GM12878 (cell line): Measurements from ENCODE around the gene UNC13A. TPM values are rescaled to one million over a fixed set of nuclear protein-coding genes. Genes with fewer than 3 reads are reported as not detected.

Experiments
- ATAC-seq: fragments of 200-7000 bp; cut with Tn5 transposase; 3 replicates; pipeline ENCODE4 v1.9.1; 2020; ENCODE audit warnings: mild to moderate bottlenecking, moderate library complexity
- BruUV-seq: library from RNA; stranded (reverse); fragments of 400-500 nt; replicated peaks from 2 replicates; lab custom pipeline; 2021; lab: Mats Ljungman, UMichigan
- CTCF ChIA-PET: fragments of 300-600 bp; sonication (Branson Sonifier 250); formaldehyde crosslinking; extraction: SDS; loops from one replicate; lab custom pipeline; 2021; ENCODE audit warnings: inconsistent platforms; lab: Yijun Ruan, JAX
- POLR2A ChIA-PET: fragments of 350-600 bp; formaldehyde crosslinking; extraction: SDS; loops from one replicate; lab custom pipeline; 2021; ENCODE audit warnings: inconsistent platforms; lab: Charles Lee
- RAD21 ChIA-PET: fragments of 300-600 bp; sonication (Branson Sonifier 250); formaldehyde crosslinking; loops from one replicate; lab custom pipeline; 2023; ENCODE audit warnings: antibody characterized with exemption; ENCODE audit not compliant: unreplicated experiment; lab: Charles Lee
- SMC1A ChIA-PET: fragments of 300-600 bp; sonication (Branson Sonifier 250); formaldehyde crosslinking; loops from one replicate; lab custom pipeline; 2023; ENCODE audit not compliant: unreplicated experiment, uncharacterized antibody; lab: Charles Lee
- DNase-seq: peaks from one replicate; pipeline ENCODE4 v3.0.0-alpha.2; 2011; ENCODE audit warnings: low read depth, low spot score
- FAIRE-seq: peaks from 3 replicates; lab custom pipeline; 2011; peaks lifted over from hg19 to GRCh38; lab: Jason Lieb, UNC
- H2AFZ ChIP-seq: 2 replicates; pipeline ENCODE4 v1.6.0; 2011; ENCODE audit warnings: low read depth, low read length, control low read depth; ENCODE audit not compliant: control insufficient read depth
- H3K27ac ChIP-seq: 2 replicates; pipeline ENCODE4 v1.5.1; 2011; ENCODE audit warnings: control low read depth; ENCODE audit not compliant: control insufficient read depth, insufficient read depth
- H3K27me3 ChIP-seq, 2 experiments: replicated peaks in 1 of 2; 2 replicates each; pipeline versions ENCODE4 v1.6.0 to v1.6.1; 2011; ENCODE audit warnings: low read length in 1 of 2; ENCODE audit not compliant: control insufficient read depth in 2 of 2, insufficient read depth in 2 of 2
- H3K36me3 ChIP-seq, 2 experiments: 2 replicates each; pipeline ENCODE4 v1.5.1; 2011; ENCODE audit warnings: low read length in 1 of 2; ENCODE audit not compliant: control insufficient read depth in 2 of 2, insufficient read depth in 2 of 2
- H3K4me1 ChIP-seq: 2 replicates; pipeline ENCODE4 v1.6.1; 2011; ENCODE audit warnings: mild to moderate bottlenecking, low read length, moderate library complexity, mixed read lengths; ENCODE audit not compliant: control insufficient read depth, insufficient read depth
- H3K4me2 ChIP-seq: 2 replicates; pipeline ENCODE4 v1.6.0; 2011; ENCODE audit warnings: control low read depth; ENCODE audit not compliant: control insufficient read depth, insufficient read depth
- H3K4me3 ChIP-seq: fragments of 200-600 bp; sonication (generic); 2 replicates; pipeline ENCODE4 v1.5.1; 2016
- H3K79me2 ChIP-seq: 2 replicates; pipeline ENCODE4 v1.6.0; 2011; ENCODE audit warnings: low read length; ENCODE audit not compliant: control insufficient read depth, insufficient read depth
- H3K9ac ChIP-seq: 2 replicates; pipeline ENCODE4 v1.8.0; 2011; ENCODE audit warnings: low read length, control low read depth, mixed read lengths; ENCODE audit not compliant: control insufficient read depth, insufficient read depth
- H3K9me3 ChIP-seq: replicated peaks from 3 replicates; pipeline ENCODE4 v1.5.1; 2011; ENCODE audit warnings: mild to moderate bottlenecking, low read length; ENCODE audit not compliant: control insufficient read depth, insufficient read depth
- H4K20me1 ChIP-seq: 2 replicates; pipeline ENCODE4 v1.6.0; 2011; ENCODE audit not compliant: control insufficient read depth, insufficient read depth
- E2F8 ChIP-seq: fragments of 450-650 bp; IDR thresholded peaks from 2 replicates; pipeline ENCODE4 v1.6.1; 2018; ENCODE audit warnings: mild to moderate bottlenecking, low read depth, moderate library complexity; ENCODE audit not compliant: partially characterized antibody
- FOS ChIP-seq: IDR thresholded peaks from 3 replicates; pipeline ENCODE4 v1.6.1; 2011; ENCODE audit warnings: borderline replicate concordance; ENCODE audit not compliant: insufficient read length; ENCODE audit errors: extremely low read depth
- MYC ChIP-seq: IDR thresholded peaks from 2 replicates; pipeline ENCODE4 v1.6.1; 2011; ENCODE audit warnings: mild to moderate bottlenecking, low read length, moderate library complexity, inconsistent platforms; ENCODE audit not compliant: insufficient read depth, insufficient replicate concordance, insufficient read length, severe bottlenecking
- NR2C2 ChIP-seq: IDR thresholded peaks from 2 replicates; pipeline ENCODE4 v1.6.1; 2011; ENCODE audit warnings: borderline replicate concordance, low read depth; ENCODE audit not compliant: control insufficient read depth, insufficient read length
- whole genome bisulfite sequencing: methylation state at CpG from one replicate; pipeline ENCODE4 v1.1.6; 2016; ENCODE audit warnings: low lambda C conversion rate; ENCODE audit not compliant: insufficient replicate concordance, insufficient coverage; ENCODE audit errors: missing lambda C conversion rate; 5-methylcytosine and 5-hydroxymethylcytosine counted together
- in situ Hi-C: fragments of 300-500 bp; cut with MboI; formaldehyde crosslinking; loops from 9 replicates; pipeline ENCODE4 v1.14.3; 2018; ENCODE audit warnings: mixed read lengths
- intact Hi-C: fragments of 100-400 bp; cut with micrococcal nuclease; formaldehyde crosslinking; loops from one replicate; pipeline ENCODE4 v1.14.2; 2022; ENCODE audit not compliant: unreplicated experiment
- polyA plus RNA-seq, 11 experiments: library from polyadenylated mRNA; depleted of rRNA in 4 of 11; unstranded in 6 of 11; stranded (reverse) in 5 of 11; fragments of >200 nt; fragmentation: Nextera tagmentation in 4 of 11; fragmentation: Illumina TruSeq in 1 of 11; extraction: Ambion mirVana in 4 of 11; extraction: Trizol in 1 of 11; gene quantifications; 1 replicate in 1 of 11; 2 replicates in 10 of 11; pipeline versions ENCODE4 v1.2.1 to v1.2.3, GENCODE V29; 2011 to 2016; ENCODE audit warnings: inconsistent platforms in 2 of 11, missing spikeins in 2 of 11, low read depth in 1 of 11
- total RNA-seq, 4 experiments: library from RNA; depleted of rRNA in 3 of 4; stranded (reverse); fragments of >200 nt in 3 of 4; fragmentation: Illumina TruSeq in 1 of 4; extraction: Trizol in 1 of 4; gene quantifications; 2 replicates each; pipeline versions ENCODE4 v1.2.1 to v1.2.3, GENCODE V29; 2013 to 2021

UNC13A gene
- total and polyA plus RNA-seq, 10 of the 15 experiments (the other 5 are each of a cell fraction or from before 2014, with no cell fraction given), result under 0.01 to 0.23 (median 0.13) TPM; not detected in 1

GRCh38 chr19:17633700-17634099, 54.5 kb downstream of the UNC13A start:
- CTCF ChIA-PET, result no interaction called here

More at GRCh38 chr19:17633700-17634099, 54.5 kb downstream of the UNC13A start:
- H3K9me3 ChIP-seq, result no peaks in the 10 kb centered on the region
- no peaks in the 10 kb centered on the region for H3K4me1 ChIP-seq
- no peak overlapping the region for H3K9ac ChIP-seq
- no peak overlapping the region for H3K27ac ChIP-seq
- H2AFZ ChIP-seq, result no peak overlapping the region
- intact Hi-C loops, result no loop called here
- H3K27me3 ChIP-seq, result no peaks in the 10 kb centered on the region
- ChIA-PET SMC1A (no interaction called here), RAD21 (no interaction called here), POLR2A (no interaction called here)
- no peak for FAIRE-seq
- H3K36me3 ChIP-seq, result no peaks in the 10 kb centered on the region
- no TSS peak for BruUV-seq
- in situ Hi-C loops, result no loop called here
- ATAC-seq, result no peak
- H4K20me1 ChIP-seq, result no peaks in the 10 kb centered on the region
- no peak for TF ChIP-seq MYC
- TF ChIP-seq NR2C2, result no peak
- no peak for TF ChIP-seq FOS
- no peak for TF ChIP-seq E2F8
- H3K4me3 ChIP-seq, result no peak overlapping the region
- no peaks in the 10 kb centered on the region for H3K79me2 ChIP-seq
- no peak for DNase-seq
- H3K4me2 ChIP-seq, result no peak overlapping the region
- WGBS, result 22% methylated on average over 1 of the region's 1 CpG
